Erythroblast (primary cell): ENCODE data around the gene BOD1.

ENCODE experiments used
- DNase-seq, 2 experiments: peaks; one replicate each; lab custom pipeline; 2025; lab: John Stamatoyannopoulos, UW
- GATA1 ChIP-seq: IDR thresholded peaks from 2 replicates; pipeline ENCODE4 v1.6.1; 2011; ENCODE audit warnings: low read depth, mild to moderate bottlenecking, control low read depth, low read length, moderate library complexity
- POLR2A ChIP-seq: IDR thresholded peaks from 2 replicates; pipeline ENCODE4 v1.6.1; 2011; ENCODE audit warnings: mild to moderate bottlenecking, low read length

BOD1 gene

GRCh38 chr5:173630724-173631365 is 14.4 kb upstream of the BOD1 start:
- TF ChIP-seq GATA1 = no peak
- no peak for TF ChIP-seq POLR2A

DNA sequence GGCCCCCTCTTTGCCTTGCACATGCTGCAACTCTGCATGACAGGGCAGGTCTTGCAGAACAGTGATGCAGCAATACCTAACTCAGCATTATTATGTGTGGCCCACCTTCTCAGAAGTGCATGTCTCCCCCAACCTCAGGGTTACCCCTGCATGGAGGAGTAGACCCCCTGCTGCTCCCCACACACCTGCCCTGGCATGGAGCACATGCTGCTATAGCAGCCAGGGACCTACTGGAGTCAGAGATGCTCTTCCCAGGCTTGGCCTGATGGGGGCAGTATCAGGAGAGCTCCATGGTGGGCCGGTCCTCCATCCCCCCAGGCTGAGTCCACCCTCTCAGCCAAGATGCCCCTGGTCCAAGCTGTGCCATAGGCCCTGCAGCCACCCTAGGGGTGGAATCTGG is 13.2 kb upstream of the BOD1 start:
- TF ChIP-seq GATA1 (no peak), POLR2A (no peak)
- DNase-seq = peak; percentile 45 to 65

More at GRCh38 chr5:173630724-173631365, 14.4 kb upstream of the BOD1 start:
- no peak for DNase-seq

GRCh38 chr5:173628501-173628900 is 12.1 kb upstream of the BOD1 start:
- TF ChIP-seq POLR2A (no peak), GATA1 (no peak)
- DNase-seq = no peak

- no peak for DNase-seq
- TF ChIP-seq GATA1 = no peak
- no peak for TF ChIP-seq POLR2A
Measured at GRCh38 chr5:173627860-173628392, 11.5 kb upstream of the BOD1 start.

- no peak for DNase-seq
- TF ChIP-seq GATA1 (no peak), POLR2A (no peak)
Measured at GRCh38 chr5:173627271-173627670, 10.8 kb upstream of the BOD1 start.

GRCh38 chr5:173626505-173626820 is 10.0 kb upstream of the BOD1 start:
- peak in 1 of 2 experiments; percentile 40 for DNase-seq
- TF ChIP-seq POLR2A (no peak), GATA1 (no peak)

- TF ChIP-seq POLR2A (no peak), GATA1 (no peak)
- DNase-seq = peak; percentile 49 to 64
Measured at GRCh38 chr5:173625673-173626504, 9.4 kb upstream of the BOD1 start.

DNA sequence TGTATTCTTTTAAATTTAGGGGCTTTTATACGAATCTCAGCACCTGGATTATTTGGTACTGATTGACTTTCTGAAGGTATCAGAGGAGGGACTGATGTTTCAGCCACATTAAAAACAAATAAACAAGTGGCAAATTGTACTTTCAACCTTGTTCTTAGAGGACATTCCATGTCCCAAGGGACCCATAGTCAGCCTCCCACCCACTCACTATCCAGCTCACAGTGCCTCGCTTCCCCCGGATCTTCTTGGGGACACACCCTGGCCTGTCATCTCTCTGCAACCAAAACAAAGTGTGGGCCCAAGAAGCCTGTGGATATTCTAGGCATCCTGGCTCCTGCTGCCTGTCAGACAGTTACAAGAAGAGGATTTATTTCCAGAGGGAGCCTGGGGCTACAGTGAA is 8.8 kb upstream of the BOD1 start:
- DNase-seq = no peak
- TF ChIP-seq POLR2A = no peak
- no peak for TF ChIP-seq GATA1

DNA sequence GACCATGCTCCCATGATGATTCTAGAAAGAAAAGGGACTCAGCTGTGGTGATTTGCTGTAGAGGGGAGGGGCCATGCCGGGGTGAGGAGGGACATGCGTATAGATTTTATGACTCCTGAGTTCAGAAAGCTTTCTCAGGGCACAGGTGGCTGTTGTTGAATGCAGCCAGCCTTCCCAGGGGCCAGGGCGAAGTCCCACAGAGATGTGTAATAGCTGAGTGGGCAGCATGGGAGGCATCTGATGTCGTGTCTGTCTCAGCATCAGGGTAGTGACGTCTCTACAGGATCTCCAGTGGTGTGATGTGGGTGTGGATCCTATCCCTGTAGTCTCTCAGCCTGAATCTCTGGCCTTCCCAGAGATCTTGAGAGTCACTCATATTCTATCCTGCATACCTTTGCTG is 7.8 kb upstream of the BOD1 start:
- peak in 1 of 2 experiments; percentile 17 for DNase-seq
- TF ChIP-seq GATA1 (no peak), POLR2A (no peak)

DNA sequence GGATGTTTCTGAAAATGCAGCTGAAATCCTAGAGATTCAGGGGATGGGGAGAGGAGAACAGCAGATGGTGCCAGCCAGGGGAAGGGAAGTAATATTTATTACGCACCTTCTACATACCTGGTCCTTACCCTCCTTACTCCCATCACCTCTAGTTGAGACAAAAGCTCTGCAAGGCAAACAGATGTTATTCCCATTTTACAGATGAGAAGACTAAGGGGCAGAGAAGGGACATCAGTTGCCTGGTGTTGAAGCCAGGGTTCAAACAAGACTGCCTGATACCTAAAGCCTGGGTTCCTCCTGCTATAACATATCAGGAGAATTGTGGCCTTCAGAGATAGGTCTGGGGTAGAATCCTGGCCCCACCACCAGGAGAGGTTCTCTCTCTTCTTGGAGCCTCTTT is 7.3 kb upstream of the BOD1 start:
- no peak for DNase-seq
- TF ChIP-seq GATA1 = no peak
- no peak for TF ChIP-seq POLR2A

GRCh38 chr5:173623296-173623771 is 6.9 kb upstream of the BOD1 start:
- DNase-seq = no peak
- TF ChIP-seq POLR2A (no peak), GATA1 (no peak)

DNA sequence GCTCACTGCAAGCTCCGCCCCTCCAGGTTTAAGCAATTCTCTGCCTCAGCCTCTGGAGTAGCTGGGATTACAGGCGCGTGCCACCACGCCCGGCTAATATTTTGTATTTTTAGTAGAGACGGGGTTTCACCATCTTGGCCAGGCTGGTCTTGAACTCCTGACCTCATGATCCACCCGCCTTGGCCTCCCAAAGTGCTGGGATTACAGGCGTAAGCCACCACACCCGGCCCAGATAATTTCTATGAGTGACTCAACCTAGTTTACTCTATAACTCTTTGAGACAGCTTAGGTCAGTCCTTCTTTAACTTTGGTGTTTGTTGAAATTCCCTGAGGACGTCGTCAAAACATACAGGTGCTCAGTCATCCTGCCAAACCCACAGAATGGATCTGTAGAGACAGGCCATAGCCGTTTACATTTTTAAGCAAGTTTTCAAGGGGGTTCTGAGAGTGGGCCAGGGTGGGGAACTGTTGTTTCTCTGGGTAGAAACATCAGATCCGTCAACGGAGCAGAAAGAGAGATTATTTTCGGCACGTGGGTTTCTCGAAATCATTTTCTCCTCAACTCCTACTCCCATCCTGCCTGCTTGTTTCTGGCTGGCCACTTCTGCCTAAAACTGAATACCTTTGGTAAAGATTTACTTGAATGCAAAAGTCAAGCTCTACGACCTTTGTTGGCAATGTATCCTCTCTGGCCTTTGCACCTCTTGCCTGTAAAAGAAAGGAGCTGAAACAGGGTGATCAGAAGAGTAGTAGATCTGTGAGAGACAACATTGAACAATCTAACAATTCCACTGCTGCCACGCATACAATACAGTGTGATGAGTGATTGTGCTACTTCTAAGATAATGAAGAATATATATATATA is 6.0 kb upstream of the BOD1 start:
- DNase-seq = peak in 1 of 2 experiments; percentile 25
- TF ChIP-seq GATA1 (no peak), POLR2A (no peak)

DNA sequence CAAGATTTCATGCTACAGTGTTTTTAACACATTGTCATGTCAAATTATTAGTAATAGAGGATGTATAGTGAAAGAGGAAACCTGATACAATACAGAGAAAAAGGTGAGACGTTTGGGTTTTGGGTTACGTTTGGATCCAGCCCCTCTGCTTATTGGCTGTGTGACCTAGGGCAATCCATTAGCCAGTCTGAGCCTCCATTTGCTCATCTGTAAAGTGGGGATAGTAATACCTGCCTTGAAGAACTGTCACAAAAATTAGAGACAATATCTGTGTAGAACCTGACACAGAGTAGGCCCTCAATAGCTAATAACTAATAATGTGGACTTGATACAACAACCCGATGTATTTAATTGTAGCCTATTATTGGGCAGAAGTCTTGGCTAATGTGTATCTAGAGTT is 4.3 kb upstream of the BOD1 start:
- TF ChIP-seq GATA1 = no peak
- no peak for TF ChIP-seq POLR2A
- DNase-seq = no peak

GRCh38 chr5:173618927-173619519 is 2.6 kb upstream of the BOD1 start:
- TF ChIP-seq POLR2A (no peak), GATA1 (no peak)
- peak; percentile 62 to 81 for DNase-seq
